NT2/D1 (cell line): ENCODE measurements around the gene KCNQ1.

Source experiments
- SUZ12 ChIP-seq: IDR thresholded peaks from 2 replicates; pipeline ENCODE4 v1.6.1; 2011; ENCODE audit not compliant: insufficient read length, insufficient read depth; ENCODE audit errors: extremely low read depth
- YY1 ChIP-seq: IDR thresholded peaks from 2 replicates; pipeline ENCODE4 v1.6.1; 2011; ENCODE audit not compliant: insufficient read length, insufficient read depth
- ZNF274 ChIP-seq: IDR thresholded peaks from 2 replicates; pipeline ENCODE4 v1.6.1; 2011; ENCODE audit warnings: mild to moderate bottlenecking, low read depth, low read length

DNA sequence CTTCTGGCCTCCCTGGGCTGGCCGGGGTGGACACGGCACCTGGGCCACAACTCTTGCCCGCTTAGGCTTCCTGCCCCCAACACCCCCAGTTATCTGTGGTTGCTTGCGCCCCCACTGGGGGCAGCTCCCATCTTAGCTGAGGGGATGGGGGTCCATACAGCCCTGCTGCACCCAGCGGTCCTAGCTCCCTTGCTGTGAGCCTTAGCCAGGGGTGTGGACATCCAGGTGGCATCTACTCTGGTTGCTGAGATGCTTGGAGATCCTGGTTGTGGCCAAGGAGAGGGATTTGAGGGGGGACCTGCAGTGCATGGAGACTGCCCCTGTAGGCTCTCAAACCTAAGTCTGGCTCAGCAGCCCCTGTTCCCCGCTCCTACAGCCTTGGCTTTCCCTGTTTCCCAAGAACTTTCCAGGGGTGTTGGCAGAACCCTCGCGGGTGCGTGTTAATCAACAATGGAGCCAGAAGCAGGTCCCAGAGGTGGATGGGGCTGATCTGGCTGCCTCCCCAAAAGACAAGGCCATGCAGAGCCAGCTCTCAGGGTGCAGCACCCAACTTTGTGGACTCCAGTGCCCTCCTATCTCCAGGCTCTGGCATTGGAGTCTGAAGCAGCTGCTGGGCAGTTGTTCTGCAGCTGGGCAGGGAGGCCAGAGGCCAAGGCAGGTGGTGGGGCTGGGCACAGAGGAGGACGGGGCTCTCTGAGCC is 3.3 kb downstream of the KCNQ1 start:
- no peak for TF ChIP-seq ZNF274
- no peak for TF ChIP-seq YY1
- no peak for TF ChIP-seq SUZ12
